Activated CD4-positive, alpha-beta T cell treated with anti-CD3 and anti-CD28 coated beads for 1 hour (primary cell): ENCODE results near the gene ATP1A3.

Source experiments
- DNase-seq: peaks from one replicate; pipeline ENCODE4 v3.0.0-alpha.2; 2020

ATP1A3 gene

GRCh38 chr19:41927497-41928192, 66.4 kb downstream of the ATP1A3 start:
- no peak for DNase-seq

- no peak for DNase-seq
Observed at GRCh38 chr19:41926763-41927496, 67.1 kb downstream of the ATP1A3 start.

GRCh38 chr19:41926028-41926762, 67.8 kb downstream of the ATP1A3 start:
- no peak for DNase-seq

- DNase-seq, result no peak
Observed at GRCh38 chr19:41925208-41926003, 68.6 kb downstream of the ATP1A3 start.

- no peak for DNase-seq
Observed at GRCh38 chr19:41924151-41925145, 69.6 kb downstream of the ATP1A3 start.

- no peak for DNase-seq
Observed at GRCh38 chr19:41923045-41923788, 70.8 kb downstream of the ATP1A3 start.

GRCh38 chr19:41922585-41922984, 71.4 kb downstream of the ATP1A3 start:
- DNase-seq, result no peak

GRCh38 chr19:41921577-41922576, 72.2 kb downstream of the ATP1A3 start:
- no peak for DNase-seq

GRCh38 chr19:41920882-41921576, 73.0 kb downstream of the ATP1A3 start:
- no peak for DNase-seq

- DNase-seq, result no peak
Observed at GRCh38 chr19:41919948-41920712, 73.9 kb downstream of the ATP1A3 start.

GRCh38 chr19:41918653-41919244, 75.3 kb downstream of the ATP1A3 start:
- no peak for DNase-seq

GRCh38 chr19:41918095-41918494, 75.9 kb downstream of the ATP1A3 start:
- DNase-seq, result no peak

GRCh38 chr19:41917676-41918075, 76.4 kb downstream of the ATP1A3 start:
- DNase-seq, result no peak
